Measurements from ENCODE around the gene PHF20. TPM values are rescaled to one million over a fixed set of nuclear protein-coding genes. Genes with fewer than 3 reads are reported as not detected.
"Not testable (repeated sequence)": the region's sequence is repeated elsewhere in the genome, so short reads cannot be mapped to it uniquely, and the experiment has no call there.

The PHF20 gene
- total RNA-seq, 2 experiments from 2014 or later = 57.9 to 58.8 TPM

- ATAC-seq = no peak
- intact Hi-C loops (cut with micrococcal nuclease) = no loop called here
- H3K9me3 Mint-ChIP-seq = no peaks in the 10 kb centered on the region
- H3K27ac Mint-ChIP-seq = no peak overlapping the region
- TF ChIP-seq, protein P1, sequence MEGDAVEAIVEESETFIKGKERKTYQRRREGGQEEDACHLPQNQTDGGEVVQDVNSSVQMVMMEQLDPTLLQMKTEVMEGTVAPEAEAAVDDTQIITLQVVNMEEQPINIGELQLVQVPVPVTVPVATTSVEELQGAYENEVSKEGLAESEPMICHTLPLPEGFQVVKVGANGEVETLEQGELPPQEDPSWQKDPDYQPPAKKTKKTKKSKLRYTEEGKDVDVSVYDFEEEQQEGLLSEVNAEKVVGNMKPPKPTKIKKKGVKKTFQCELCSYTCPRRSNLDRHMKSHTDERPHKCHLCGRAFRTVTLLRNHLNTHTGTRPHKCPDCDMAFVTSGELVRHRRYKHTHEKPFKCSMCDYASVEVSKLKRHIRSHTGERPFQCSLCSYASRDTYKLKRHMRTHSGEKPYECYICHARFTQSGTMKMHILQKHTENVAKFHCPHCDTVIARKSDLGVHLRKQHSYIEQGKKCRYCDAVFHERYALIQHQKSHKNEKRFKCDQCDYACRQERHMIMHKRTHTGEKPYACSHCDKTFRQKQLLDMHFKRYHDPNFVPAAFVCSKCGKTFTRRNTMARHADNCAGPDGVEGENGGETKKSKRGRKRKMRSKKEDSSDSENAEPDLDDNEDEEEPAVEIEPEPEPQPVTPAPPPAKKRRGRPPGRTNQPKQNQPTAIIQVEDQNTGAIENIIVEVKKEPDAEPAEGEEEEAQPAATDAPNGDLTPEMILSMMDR (IDR thresholded peaks at IDR 0.05) = no peak
- ChIA-PET CTCF (interaction anchor here (1.5 to 5.3 kb wide), 2 partner anchors 10 to 211 kb away, joined by 3 to 73 read pairs; no protein-coding TSS in a partner anchor), POLR2A (no interaction called here)
- DNase-seq = no peak
- H3K4me1 Mint-ChIP-seq (ENCODE audit: low read depth) = peaks cover 3% of the 10 kb centered on the region
- H3K36me3 Mint-ChIP-seq (ENCODE audit: low read depth) = no peaks in the 10 kb centered on the region
- no peak overlapping the region for H3K4me3 Mint-ChIP-seq
- peaks cover 2% of the 10 kb centered on the region for H3K27me3 Mint-ChIP-seq
These were observed 217.2 kb downstream of the PHF20 start for GRCh38 chr20:35988910-35989463.

DNA sequence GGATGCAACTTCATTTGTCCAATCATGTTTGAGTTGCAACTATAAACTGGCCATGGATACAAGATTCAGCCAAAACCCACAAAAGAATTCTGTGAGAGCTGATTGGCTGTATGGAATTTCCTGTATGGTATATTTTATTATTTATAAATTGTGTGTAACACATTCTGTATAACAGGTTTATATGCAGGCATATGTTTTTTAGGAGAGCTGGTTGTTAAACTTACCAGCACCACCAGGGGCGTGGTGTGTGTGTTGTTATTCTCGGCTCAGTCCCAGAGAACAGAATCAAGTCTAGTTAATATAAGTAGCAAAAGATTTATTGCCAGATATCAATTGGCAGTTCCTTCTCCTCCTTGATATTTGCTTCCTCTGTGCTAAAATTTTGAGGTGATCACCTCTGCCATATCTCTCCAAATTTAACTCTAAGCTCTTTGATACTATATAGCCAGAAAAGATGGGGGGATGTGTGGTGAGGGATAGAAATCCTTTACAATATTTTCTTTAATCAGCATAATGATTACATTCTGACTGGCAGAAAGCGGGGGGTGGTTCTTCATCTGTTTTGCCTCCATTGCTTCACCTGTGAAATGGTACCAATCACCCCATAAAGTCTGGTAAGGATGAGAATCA is 219.4 kb downstream of the PHF20 start:
- intact Hi-C loops (cut with micrococcal nuclease) = no loop called here
- no peak overlapping the region for H3K4me3 Mint-ChIP-seq
- no peak overlapping the region for H3K27ac Mint-ChIP-seq
- TF ChIP-seq, protein P1 (IDR thresholded peaks at IDR 0.05) = peak; percentile 57
- no peaks in the 10 kb centered on the region for H3K9me3 Mint-ChIP-seq
- peaks cover 2% of the 10 kb centered on the region for H3K27me3 Mint-ChIP-seq
- peaks cover 3% of the 10 kb centered on the region for H3K4me1 Mint-ChIP-seq (ENCODE audit: low read depth)
- no peak for ATAC-seq
- DNase-seq = peak; percentile 37
- H3K36me3 Mint-ChIP-seq (ENCODE audit: low read depth) = no peaks in the 10 kb centered on the region
- ChIA-PET CTCF (interaction anchor here (0.8 to 11.3 kb wide), 23 partner anchors 9 to 448 kb away, joined by 3 to 339 read pairs (median 5); partner anchors contain the start of gene SCAND1), POLR2A (no interaction called here)

DNA sequence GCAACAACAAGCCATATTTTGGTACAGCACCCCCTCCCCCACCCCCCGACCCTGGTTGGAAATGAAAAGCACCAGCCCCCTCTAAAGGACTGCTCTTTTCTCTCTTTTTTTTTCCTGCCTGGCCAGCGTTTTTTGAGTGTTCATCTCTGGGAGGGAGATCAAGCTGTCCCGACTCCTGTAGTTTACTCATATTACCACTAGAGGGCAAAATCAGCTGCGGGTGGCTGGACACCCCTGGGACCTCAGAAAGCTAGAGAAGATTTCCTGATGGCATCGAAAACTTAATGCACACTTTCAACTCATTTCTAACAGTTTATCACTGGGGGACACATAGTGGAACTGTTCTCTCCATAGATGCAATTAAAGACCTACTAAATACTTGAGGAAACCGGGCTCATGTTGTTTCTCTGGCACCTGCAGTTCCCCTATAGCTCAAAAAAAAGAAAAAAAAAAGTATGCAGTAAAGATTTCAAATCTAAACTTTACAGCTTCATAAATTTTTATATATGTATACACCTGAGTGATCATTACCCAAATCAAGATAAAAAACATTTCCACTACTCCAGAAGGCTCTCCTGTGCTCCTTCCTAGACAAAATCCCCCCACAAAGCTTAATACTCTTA is 221.0 kb downstream of the PHF20 start:
- Mint-ChIP-seq H3K27ac (no peak overlapping the region), H3K27me3 (peaks cover 2% of the 10 kb centered on the region), H3K4me1 (ENCODE audit: low read depth) (peaks cover 3% of the 10 kb centered on the region), H3K4me3 (no peak overlapping the region), H3K9me3 (no peaks in the 10 kb centered on the region), H3K36me3 (ENCODE audit: low read depth) (no peaks in the 10 kb centered on the region)
- DNase-seq (peak; percentile 61), ATAC-seq (peak; percentile 89)
- intact Hi-C loops (cut with micrococcal nuclease) = no loop called here
- TF ChIP-seq, protein P1 (IDR thresholded peaks at IDR 0.05) = peak; percentile 77
- ChIA-PET CTCF (interaction anchor here (0.6 to 11.3 kb wide), 67 partner anchors 11 to 902 kb away, joined by 3 to 339 read pairs (median 4); partner anchors contain the start of gene SCAND1), POLR2A (no interaction called here)

GRCh38 chr20:35994994-35995453 is 223.2 kb downstream of the PHF20 start:
- Mint-ChIP-seq H3K4me1 (ENCODE audit: low read depth) (peaks cover 3% of the 10 kb centered on the region), H3K27ac (no peak overlapping the region), H3K9me3 (no peaks in the 10 kb centered on the region), H3K4me3 (no peak overlapping the region), H3K36me3 (ENCODE audit: low read depth) (no peaks in the 10 kb centered on the region), H3K27me3 (peaks cover 2% of the 10 kb centered on the region)
- intact Hi-C loops (cut with micrococcal nuclease) = loop anchor here (1.0 to 2.0 kb wide), 2 partner anchors 143 to 204 kb away; no protein-coding TSS in a partner anchor
- CTCF ChIA-PET = interaction anchor here (0.6 to 11.3 kb wide), 33 partner anchors 8 to 444 kb away, joined by 3 to 339 read pairs (median 4); partner anchors contain the start of gene SCAND1
- DNase-seq = peak; percentile 91
- peak; percentile 88 for ATAC-seq
- POLR2A ChIA-PET = interaction anchor here (0.8 kb wide), 1 partner anchor 142 kb away, joined by 3 read pairs; no protein-coding TSS in a partner anchor
- TF ChIP-seq, protein P1 (IDR thresholded peaks at IDR 0.05) = peak; percentile 84

DNA sequence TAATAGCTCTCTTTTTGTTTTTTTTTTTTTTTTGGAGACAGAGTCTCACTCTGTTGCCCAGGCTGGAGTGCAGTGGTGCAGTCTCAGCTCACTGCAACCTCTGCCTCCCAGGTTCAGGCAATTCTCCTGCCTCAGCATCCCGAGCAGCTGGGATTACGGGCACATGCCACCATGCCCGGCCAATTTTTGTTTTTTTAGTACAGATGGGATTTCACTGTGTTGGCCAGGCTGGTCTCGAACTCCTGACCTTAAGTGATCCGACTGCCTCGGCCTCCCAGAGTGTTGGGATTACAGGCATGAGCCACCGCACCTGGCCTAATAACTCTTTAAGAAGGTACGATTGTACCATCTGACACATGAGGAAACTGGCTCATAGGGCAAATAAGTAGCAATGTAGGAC is 224.7 kb downstream of the PHF20 start:
- intact Hi-C loops (cut with micrococcal nuclease); H3K27me3 Mint-ChIP-seq; ATAC-seq; POLR2A ChIA-PET; H3K4me1 Mint-ChIP-seq (ENCODE audit: low read depth); H3K9me3 Mint-ChIP-seq; H3K36me3 Mint-ChIP-seq (ENCODE audit: low read depth); H3K4me3 Mint-ChIP-seq; DNase-seq; H3K27ac Mint-ChIP-seq: not testable (repeated sequence)
- CTCF ChIA-PET = interaction anchor here (0.9 to 11.3 kb wide), 2 partner anchors 106 to 145 kb away, joined by 3 to 339 read pairs; no protein-coding TSS in a partner anchor

Other genes with a start within 250 kb of the PHF20 start
- not detected for gene C20orf173, start 242.4 kb upstream of the PHF20 start, total RNA-seq
- gene ERGIC3, start 229.9 kb upstream of the PHF20 start, total RNA-seq = 10 to 100 TPM; 94.3 to 98.0 TPM
- 10 to 100 TPM; 11.5 to 11.8 TPM for gene SPAG4, start 156.2 kb upstream of the PHF20 start, total RNA-seq
- gene CPNE1, start 107.1 kb upstream of the PHF20 start, total RNA-seq = 100 to 1,000 TPM; 308 to 324 TPM
- gene RBM12, start 107.1 kb upstream of the PHF20 start, total RNA-seq = 100 to 1,000 TPM; 111 to 114 TPM
- gene NFS1, start 72.7 kb upstream of the PHF20 start, total RNA-seq = 10 to 100 TPM; 39.7 to 40.8 TPM
- 100 to 1,000 TPM; 146 to 148 TPM for gene ROMO1, start 72.6 kb upstream of the PHF20 start, total RNA-seq
- 100 to 1,000 TPM; 317 to 321 TPM for gene RBM39, start 29.8 kb upstream of the PHF20 start, total RNA-seq
- gene SCAND1, start 182.5 kb downstream of the PHF20 start, total RNA-seq = 10 to 100 TPM; 46.4 to 49.2 TPM
- gene CNBD2, start 196.6 kb downstream of the PHF20 start, total RNA-seq = 1 to 10 TPM; 4.9 to 6.1 TPM